HepG2 (cell line): Measurements from ENCODE around the gene ACACA. TPM values are rescaled to one million over a fixed set of nuclear protein-coding genes. Genes with fewer than 3 reads are reported as not detected.

Experiments used
- ATAC-seq: fragments of 200-7000 bp; cut with Tn5 transposase; 3 replicates; pipeline ENCODE4 v1.9.1; 2020; ENCODE audit warnings: mild to moderate bottlenecking, moderate library complexity
- BruUV-seq: library from RNA; stranded (reverse); fragments of 400-500 nt; replicated peaks from 2 replicates; lab custom pipeline; 2021; lab: Mats Ljungman, UMichigan
- CTCF ChIA-PET: fragments of 300-600 bp; formaldehyde crosslinking; extraction: SDS; loops from one replicate; lab custom pipeline; 2021; ENCODE audit warnings: low total read pairs, inconsistent platforms, low intra/inter-chr PET ratio; lab: Yijun Ruan, JAX
- POLR2A ChIA-PET: fragments of 350-600 bp; sonication (Branson Sonifier 250); formaldehyde crosslinking; loops from one replicate; lab custom pipeline; 2020; ENCODE audit warnings: antibody characterized with exemption, inconsistent platforms; lab: Yijun Ruan, JAX
- DNase-seq: peaks from one replicate; pipeline ENCODE4 v3.0.0-alpha.2; 2015; ENCODE audit warnings: low spot score
- FAIRE-seq: peaks from 3 replicates; lab custom pipeline; 2011; peaks lifted over from hg19 to GRCh38; lab: Jason Lieb, UNC
- H2AFZ ChIP-seq: one replicate; pipeline ENCODE4 v1.6.1; 2011; ENCODE audit warnings: low read length, inconsistent platforms
- H3K27ac ChIP-seq: fragments of 300-600 bp; 3 replicates; pipeline ENCODE4 v1.8.0; 2011; ENCODE audit warnings: mixed run types, mild to moderate bottlenecking, mixed read lengths, low read length, inconsistent platforms; ENCODE audit not compliant: insufficient read depth; ENCODE audit errors: extremely low read length
- H3K27me3 ChIP-seq, 2 experiments: fragments of 200-600 bp in 1 of 2; 2 replicates in 1 of 2; 3 replicates in 1 of 2; pipeline versions ENCODE4 v1.6.0 to v1.8.0; 2011; ENCODE audit warnings: low read length in 2 of 2, mild to moderate bottlenecking in 2 of 2, moderate library complexity in 2 of 2, inconsistent platforms in 1 of 2; ENCODE audit not compliant: insufficient read depth in 2 of 2, control insufficient read depth in 1 of 2
- H3K36me3 ChIP-seq, 2 experiments: fragments of 200-600 bp in 1 of 2; replicated peaks in 1 of 2; 2 replicates in 1 of 2; 3 replicates in 1 of 2; pipeline versions ENCODE4 v1.5.1 to v1.8.0; 2011; ENCODE audit warnings: low read length in 2 of 2, inconsistent platforms in 1 of 2; ENCODE audit not compliant: insufficient read depth in 2 of 2, control insufficient read depth in 1 of 2
- H3K4me1 ChIP-seq: 2 replicates; pipeline ENCODE4 v1.5.1; 2012; ENCODE audit warnings: low read length, inconsistent platforms; ENCODE audit not compliant: insufficient read depth
- H3K4me2 ChIP-seq: 2 replicates; pipeline ENCODE4 v1.6.0; 2011; ENCODE audit warnings: low read depth, low read length, inconsistent platforms
- H3K4me3 ChIP-seq, 3 experiments: fragments of 200-600 bp in 1 of 3; sonication (generic), shearing (Covaris generic) in 1 of 3; replicated peaks in 1 of 3; 2 replicates each; pipeline ENCODE4 v1.5.1; 2011 to 2016; ENCODE audit warnings: low read length in 3 of 3, inconsistent platforms in 2 of 3, low read depth in 2 of 3, mild to moderate bottlenecking in 2 of 3, control low read depth in 1 of 3, mixed read lengths in 1 of 3; ENCODE audit not compliant: insufficient read depth in 1 of 3
- H3K79me2 ChIP-seq: one replicate; pipeline ENCODE4 v1.6.1; 2011; ENCODE audit warnings: low read length, inconsistent platforms; ENCODE audit not compliant: insufficient read depth
- H3K9ac ChIP-seq: 2 replicates; pipeline ENCODE4 v1.6.0; 2011; ENCODE audit warnings: mild to moderate bottlenecking, low read depth, low read length, inconsistent platforms; ENCODE audit not compliant: insufficient read depth
- H3K9me3 ChIP-seq: 2 replicates; pipeline ENCODE4 v1.5.1; 2012; ENCODE audit warnings: mild to moderate bottlenecking, low read length
- H4K20me1 ChIP-seq: 2 replicates; pipeline ENCODE4 v1.6.0; 2011; ENCODE audit warnings: inconsistent platforms, mild to moderate bottlenecking, low read length, moderate library complexity; ENCODE audit not compliant: insufficient read depth
- BCL6 ChIP-seq: IDR thresholded peaks from 2 replicates; pipeline ENCODE4 v1.6.1; 2016; ENCODE audit warnings: missing genetic modification reagents, missing compliant biosample characterization
- IRF9 ChIP-seq: sonication (generic); formaldehyde crosslinking; IDR thresholded peaks from 2 replicates; pipeline ENCODE4 v1.8.0; 2022; ENCODE audit warnings: missing genetic modification reagents, mild to moderate bottlenecking, borderline replicate concordance
- KLF15 ChIP-seq: sonication (generic); formaldehyde crosslinking; IDR thresholded peaks from 2 replicates; pipeline ENCODE4 v1.8.1; 2023; ENCODE audit warnings: borderline replicate concordance, mild to moderate bottlenecking, inconsistent platforms, missing genetic modification reagents, mixed read lengths
- KMT2A ChIP-seq: sonication (generic); formaldehyde crosslinking; IDR thresholded peaks from 2 replicates; pipeline ENCODE4 v1.4.0; 2020; ENCODE audit warnings: missing genetic modification reagents
- MATR3 ChIP-seq: sonication (generic); formaldehyde crosslinking; IDR thresholded peaks from 2 replicates; pipeline ENCODE4 v1.4.0; 2020; ENCODE audit warnings: missing genetic modification reagents
- MBD4 ChIP-seq: IDR thresholded peaks from 2 replicates; pipeline ENCODE4 v1.6.1; 2012; ENCODE audit warnings: low read length, inconsistent platforms, borderline replicate concordance
- POGZ ChIP-seq: sonication (generic); formaldehyde crosslinking; IDR thresholded peaks from 2 replicates; pipeline ENCODE4 v1.4.0; 2020; ENCODE audit warnings: mild to moderate bottlenecking, missing genetic modification reagents
- RNF2 ChIP-seq: fragments of 450-650 bp; conservative IDR thresholded peaks from 2 replicates; pipeline ENCODE4 v1.6.1; 2016; ENCODE audit warnings: low read depth
- SNAPC2 ChIP-seq: sonication (generic); formaldehyde crosslinking; IDR thresholded peaks from 2 replicates; pipeline ENCODE4 v1.8.1; 2022; ENCODE audit warnings: mild to moderate bottlenecking, missing genetic modification reagents
- SRSF9 ChIP-seq: fragments of 200-400 bp; formaldehyde crosslinking; IDR thresholded peaks from 2 replicates; pipeline ENCODE4 v1.6.1; 2018; ENCODE audit warnings: borderline replicate concordance, mild to moderate bottlenecking, low read depth, low read length; ENCODE audit not compliant: insufficient read depth, poor library complexity, severe bottlenecking
- TEAD2 ChIP-seq: sonication (generic); formaldehyde crosslinking; IDR thresholded peaks from 2 replicates; pipeline ENCODE4 v1.9.0; 2021; ENCODE audit warnings: missing genetic modification reagents
- ZMAT3 ChIP-seq: sonication (generic); formaldehyde crosslinking; conservative IDR thresholded peaks from 2 replicates; pipeline ENCODE4 v1.7.0; 2021; ENCODE audit warnings: missing genetic modification reagents
- ZNF34 ChIP-seq: sonication (generic); formaldehyde crosslinking; IDR thresholded peaks from 2 replicates; pipeline ENCODE4 v1.4.0; 2020; ENCODE audit warnings: mild to moderate bottlenecking, missing genetic modification reagents, borderline replicate concordance
- ZNF512 ChIP-seq: sonication (generic); formaldehyde crosslinking; IDR thresholded peaks from 2 replicates; pipeline ENCODE4 v1.4.0; 2020; ENCODE audit warnings: mild to moderate bottlenecking, missing genetic modification reagents
- ZNF572 ChIP-seq: sonication (generic); formaldehyde crosslinking; IDR thresholded peaks from 2 replicates; pipeline ENCODE4 v1.5.1; 2020; ENCODE audit warnings: mild to moderate bottlenecking, missing genetic modification reagents
- ZNF615 ChIP-seq: sonication (generic); formaldehyde crosslinking; IDR thresholded peaks from 2 replicates; pipeline ENCODE4 v1.5.0; 2020; ENCODE audit warnings: mild to moderate bottlenecking, missing genetic modification reagents, borderline replicate concordance
- ZNF619 ChIP-seq: sonication (generic); formaldehyde crosslinking; IDR thresholded peaks from 2 replicates; pipeline ENCODE4 v1.4.0; 2020; ENCODE audit warnings: mild to moderate bottlenecking, missing genetic modification reagents
- ZNF768 ChIP-seq: sonication (generic); formaldehyde crosslinking; IDR thresholded peaks from 2 replicates; pipeline ENCODE4 v1.4.0; 2020; ENCODE audit warnings: missing genetic modification reagents
- ZNF781 ChIP-seq: sonication (generic); formaldehyde crosslinking; IDR thresholded peaks from 2 replicates; pipeline ENCODE4 v1.5.1; 2020; ENCODE audit warnings: borderline replicate concordance, mild to moderate bottlenecking, missing genetic modification reagents; ENCODE audit errors: not compliant biosample characterization
- WGBS: methylation state at CpG from one replicate; pipeline ENCODE4 v1.1.6; 2017; ENCODE audit warnings: low lambda C conversion rate; 5-methylcytosine and 5-hydroxymethylcytosine counted together
- in situ Hi-C: cut with HindIII; loops from 2 replicates; pipeline ENCODE4 v1.10.0; 2017; ENCODE audit warnings: low pct_unique_long_range_greater_than_20kb; ENCODE audit not compliant: extremely low pct_ligation_motif_present
- intact Hi-C: fragments of 100-400 bp; cut with micrococcal nuclease; formaldehyde crosslinking; loops from one replicate; pipeline ENCODE4 v1.10.0; 2022; ENCODE audit not compliant: unreplicated experiment
- polyA plus RNA-seq, 8 experiments: library from polyadenylated mRNA; depleted of rRNA in 3 of 8; stranded (reverse) in 7 of 8; unstranded in 1 of 8; fragments of >200 nt; fragmentation: Illumina TruSeq in 4 of 8; extraction: Trizol in 4 of 8; gene quantifications; 2 replicates each; pipeline versions ENCODE4 v1.2.1 to v1.2.3, GENCODE V29; 2011 to 2016; ENCODE audit warnings: low read depth in 4 of 8, missing spikeins in 1 of 8, mixed read lengths in 1 of 8; ENCODE audit not compliant: insufficient read depth in 1 of 8
- total RNA-seq, 5 experiments: library from RNA; depleted of rRNA; stranded (reverse); fragments of >200 nt; fragmentation: Illumina TruSeq; extraction: Trizol; gene quantifications; 2 replicates each; pipeline ENCODE4 v1.2.3, GENCODE V29; 2016; ENCODE audit warnings: low read depth in 1 of 5

Gene ACACA
- total and polyA plus RNA-seq, 2 of the 13 experiments (the other 11 are each of a cell fraction or from before 2014, with no cell fraction given): 39.2 to 47.2 TPM

GRCh38 chr17:37447641-37448040, 41.0 kb upstream of the ACACA start:
- 100% methylated on average over 1 of the region's 1 CpG for WGBS
- H3K79me2 ChIP-seq: no peaks in the 10 kb centered on the region
- H3K4me2 ChIP-seq: no peak overlapping the region
- TF ChIP-seq IRF9 (CRISPR knock-in tag) (no peak), TEAD2 (CRISPR knock-in tag) (no peak), ZNF34 (CRISPR knock-in tag) (no peak), RNF2 (no peak), KLF15 (no peak), ZNF768 (CRISPR knock-in tag) (no peak)
- TF ChIP-seq, all 625 proteins: peak for 0
- H3K4me3 ChIP-seq: no peak overlapping the region
- H4K20me1 ChIP-seq: no peaks in the 10 kb centered on the region
- CTCF ChIA-PET: no interaction called here
- no peaks in the 10 kb centered on the region for H3K27me3 ChIP-seq
- in situ Hi-C loops (no loop called here), intact Hi-C loops (no loop called here)
- H3K27ac ChIP-seq: no peak overlapping the region
- FAIRE-seq (no peak), ATAC-seq (no peak), DNase-seq (no peak)
- POLR2A ChIA-PET: no interaction called here
- H2AFZ ChIP-seq: no peak overlapping the region
- BruUV-seq: no TSS peak
- H3K36me3 ChIP-seq: peaks cover 7 to 45% of the 10 kb centered on the region in 2 experiments; a peak in 4 of 5 replicates
- no peak overlapping the region for H3K9ac ChIP-seq
- H3K4me1 ChIP-seq: no peaks in the 10 kb centered on the region
- no peaks in the 10 kb centered on the region for H3K9me3 ChIP-seq

- Histone ChIP-seq H3K36me3 (peaks cover 11 to 60% of the 10 kb centered on the region in 2 experiments), H3K9me3 (no peaks in the 10 kb centered on the region), H3K4me3 (no peak overlapping the region), H3K27me3 (no peaks in the 10 kb centered on the region), H3K27ac (no peak overlapping the region), H3K4me1 (no peaks in the 10 kb centered on the region), H2AFZ (no peak overlapping the region), H3K79me2 (no peaks in the 10 kb centered on the region), H3K9ac (no peak overlapping the region), H3K4me2 (no peak overlapping the region), H4K20me1 (no peaks in the 10 kb centered on the region)
- intact Hi-C loops (no loop called here), in situ Hi-C loops (no loop called here)
- ATAC-seq (no peak), FAIRE-seq (no peak), DNase-seq (no peak)
- POLR2A ChIA-PET: no interaction called here
- WGBS: 93% methylated on average over 4 of the region's 4 CpGs
- CTCF ChIA-PET: no interaction called here
- no TSS peak for BruUV-seq
- TF ChIP-seq KMT2A (CRISPR knock-in tag) (no peak), POGZ (CRISPR knock-in tag) (no peak), BCL6 (CRISPR knock-in tag) (no peak), ZNF572 (CRISPR knock-in tag) (no peak), ZNF512 (CRISPR knock-in tag) (no peak), ZNF619 (CRISPR knock-in tag) (no peak), SRSF9 (no peak), MATR3 (CRISPR knock-in tag) (no peak), ZNF781 (no peak), ZNF615 (no peak), SNAPC2 (no peak), ZMAT3 (no peak), MBD4 (no peak)
Observed at GRCh38 chr17:37446027-37446426, 39.4 kb upstream of the ACACA start.
